GM19351 (cell line): ENCODE data around the gene PHF21A.

ENCODE experiments used
- ATAC-seq: cut with Tn5 transposase; IDR thresholded peaks from one replicate; pipeline ENCODE4 v1.9.1; 2021; ENCODE audit warnings: mild to moderate bottlenecking, moderate library complexity; ENCODE audit not compliant: unreplicated experiment

The PHF21A gene

GRCh38 chr11:46079662-46080061, 41.6 kb downstream of the PHF21A start:
- no peak for ATAC-seq

DNA sequence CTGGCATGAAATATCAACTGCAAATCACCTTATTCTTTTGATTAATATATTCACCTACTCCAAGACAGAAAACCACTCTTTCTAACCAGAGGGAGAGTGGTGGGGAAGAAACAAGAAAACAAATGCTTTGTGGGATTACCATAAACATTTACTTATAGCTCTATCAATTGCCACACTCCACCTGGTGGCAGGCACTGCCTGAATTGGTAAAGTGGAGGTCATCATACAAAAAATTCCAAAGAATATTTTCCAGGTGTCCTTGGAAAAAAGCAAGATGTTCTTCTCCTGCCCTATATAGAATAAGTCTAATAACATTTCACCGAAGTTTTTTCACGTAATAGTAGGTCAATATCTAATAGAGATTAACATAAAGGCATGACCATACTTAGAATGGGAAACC, 45.3 kb downstream of the PHF21A start:
- ATAC-seq, result no peak

- ATAC-seq, result no peak
Measured at GRCh38 chr11:46075168-46075567, 46.1 kb downstream of the PHF21A start.

GRCh38 chr11:46073632-46074031, 47.6 kb downstream of the PHF21A start:
- ATAC-seq, result no peak

DNA sequence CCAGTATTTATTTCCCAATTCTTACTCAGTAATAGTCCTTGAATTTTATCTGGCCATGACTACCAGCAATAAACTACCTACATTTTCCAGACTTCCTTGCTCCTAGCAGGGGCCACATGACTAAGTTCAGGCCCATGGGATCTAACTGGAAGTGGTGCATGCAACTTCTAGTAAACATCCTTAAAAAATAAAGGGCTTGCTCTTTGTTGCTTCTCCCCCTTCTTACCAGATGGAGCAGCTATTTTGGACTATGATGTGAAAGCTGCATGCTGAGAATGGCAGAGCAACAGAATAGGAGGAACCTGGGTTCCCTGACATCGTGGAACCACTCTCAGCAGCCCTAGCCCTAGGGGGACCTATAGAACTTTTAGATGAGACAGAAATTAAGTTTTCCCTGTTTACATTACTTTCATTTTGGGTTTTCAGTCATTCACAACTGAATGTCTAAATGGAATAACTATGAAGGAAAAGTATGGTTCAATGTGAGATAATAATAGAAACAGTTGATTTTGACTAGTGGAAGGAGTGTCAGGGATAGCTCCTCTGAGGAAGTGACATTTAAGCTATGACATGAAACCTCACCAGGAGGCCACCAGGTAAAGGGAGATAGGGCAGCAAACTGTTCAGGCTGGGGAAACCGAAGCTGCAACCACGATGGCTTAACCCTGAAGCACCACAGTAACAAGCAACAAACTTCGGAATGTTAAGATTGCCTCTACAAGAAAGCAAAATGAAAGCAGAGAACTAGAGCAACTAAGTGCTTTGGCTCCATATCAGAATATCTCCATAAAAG, 48.9 kb downstream of the PHF21A start:
- no peak for ATAC-seq

DNA sequence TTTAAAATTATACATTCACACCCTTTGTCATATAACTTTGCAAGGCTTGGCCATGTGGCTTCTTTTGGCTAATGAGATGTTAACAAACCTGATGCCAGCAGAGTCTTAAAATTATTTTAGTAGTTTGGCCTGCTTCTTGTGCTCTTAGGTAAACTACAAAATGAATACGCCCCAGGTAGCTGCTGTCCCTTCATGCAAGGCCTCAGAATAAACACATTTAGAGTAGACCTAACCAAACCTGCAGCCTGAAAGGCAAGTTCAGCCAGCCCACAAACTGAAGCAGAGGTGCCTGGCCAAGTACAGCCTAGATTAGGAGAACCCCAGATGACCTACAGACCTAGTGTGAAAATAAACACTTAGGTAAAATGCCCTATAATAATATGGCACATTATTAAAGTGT, 50.2 kb downstream of the PHF21A start:
- no peak for ATAC-seq

DNA sequence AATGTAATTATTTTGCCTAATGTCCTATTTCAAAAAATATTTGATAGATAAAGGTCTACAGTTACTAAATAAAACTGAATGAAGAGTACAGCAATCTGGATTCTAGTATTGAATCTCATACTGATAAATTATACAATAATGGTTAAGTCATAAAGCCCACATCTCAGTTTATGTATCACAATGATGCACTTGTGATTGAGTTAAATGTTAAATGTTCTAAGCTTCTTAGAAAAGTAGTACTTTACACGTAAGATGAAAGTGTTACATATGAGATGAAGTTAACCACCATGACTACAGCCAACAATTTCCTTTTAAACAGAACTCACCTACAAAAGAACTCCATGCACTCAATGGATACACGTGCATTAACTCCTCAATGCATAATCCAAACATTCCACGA, 51.7 kb downstream of the PHF21A start:
- ATAC-seq, result no peak

- ATAC-seq, result no peak
Measured at GRCh38 chr11:46066335-46066734, 54.9 kb downstream of the PHF21A start.

DNA sequence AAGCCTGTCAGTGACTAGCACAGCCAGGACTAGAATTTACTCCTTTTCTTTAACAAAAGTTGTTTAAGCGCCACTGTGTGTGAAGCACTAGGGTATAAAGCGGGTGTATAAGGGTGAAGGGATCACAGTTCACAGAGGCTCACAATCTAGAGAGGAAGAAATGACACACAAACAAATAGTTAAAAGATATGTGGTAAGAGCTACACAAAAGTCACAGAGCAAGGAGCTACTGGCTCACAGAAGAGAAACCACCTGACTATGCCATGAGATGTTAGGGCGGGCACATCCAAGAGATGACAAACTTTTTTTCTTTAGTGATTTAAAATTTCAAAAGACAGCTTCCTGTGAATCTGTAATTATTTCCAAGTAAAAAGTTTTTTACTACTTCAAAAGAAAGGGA, 55.6 kb downstream of the PHF21A start:
- no peak for ATAC-seq

DNA sequence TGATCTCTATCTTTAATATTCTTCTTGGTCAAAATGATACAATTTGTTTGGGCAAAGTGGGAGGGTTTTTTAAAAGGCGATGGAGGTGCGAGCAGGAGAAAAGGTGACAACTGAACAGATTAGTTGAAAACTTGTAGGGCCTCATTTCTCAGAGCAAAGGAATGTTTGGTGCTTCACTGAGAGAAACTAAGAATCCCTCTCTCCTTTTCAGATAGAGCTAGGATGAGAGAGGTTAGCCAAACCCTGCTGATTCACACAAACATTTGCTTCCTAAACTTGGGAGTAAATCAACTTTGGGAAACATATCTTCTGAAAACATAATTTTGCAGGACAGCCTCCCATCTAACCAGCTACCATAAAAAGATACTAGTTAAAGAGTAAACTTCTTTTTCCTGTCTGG, 57.0 kb downstream of the PHF21A start:
- no peak for ATAC-seq

DNA sequence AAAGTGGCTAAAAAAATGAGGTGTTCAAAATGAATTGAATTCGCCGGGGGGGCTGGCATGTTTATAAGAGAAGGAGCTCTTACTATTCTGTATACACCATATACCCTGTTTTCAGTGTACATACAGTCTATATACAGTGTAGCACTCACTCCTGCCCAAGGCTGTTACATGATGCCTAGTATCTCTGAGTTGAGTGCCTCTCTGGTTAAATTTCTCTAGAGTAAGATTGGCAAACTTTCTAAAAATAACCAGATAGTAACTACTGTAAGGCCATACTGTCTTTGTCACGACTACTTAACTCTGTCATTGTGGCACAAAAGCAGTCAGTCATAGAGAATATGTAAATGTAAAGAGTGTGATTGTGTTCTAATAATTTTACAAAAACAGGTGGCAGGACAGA, 58.1 kb downstream of the PHF21A start:
- ATAC-seq, result no peak

GRCh38 chr11:46060013-46060412, 61.2 kb downstream of the PHF21A start:
- ATAC-seq, result no peak

GRCh38 chr11:46057489-46057888, 63.8 kb downstream of the PHF21A start:
- ATAC-seq, result no peak

DNA sequence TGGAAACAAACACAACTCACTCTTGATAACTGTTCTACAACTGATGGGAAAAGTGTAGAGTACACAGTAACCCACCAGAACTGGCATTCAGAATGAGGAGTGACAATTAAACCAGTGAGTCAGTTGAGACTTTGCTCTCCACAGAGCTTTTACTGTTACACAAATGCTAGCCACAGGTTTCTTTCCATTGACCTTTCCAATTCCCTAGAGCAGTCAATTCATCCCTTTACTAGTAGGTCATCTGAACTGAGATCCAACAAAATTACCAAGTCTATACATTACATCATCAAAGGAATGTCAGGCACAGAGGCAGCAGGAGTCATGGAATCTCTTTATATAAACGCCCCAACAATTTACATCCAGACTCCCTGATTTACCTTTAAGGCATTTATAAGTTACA, 65.9 kb downstream of the PHF21A start:
- no peak for ATAC-seq

GRCh38 chr11:46051102-46051501, 70.2 kb downstream of the PHF21A start:
- no peak for ATAC-seq

DNA sequence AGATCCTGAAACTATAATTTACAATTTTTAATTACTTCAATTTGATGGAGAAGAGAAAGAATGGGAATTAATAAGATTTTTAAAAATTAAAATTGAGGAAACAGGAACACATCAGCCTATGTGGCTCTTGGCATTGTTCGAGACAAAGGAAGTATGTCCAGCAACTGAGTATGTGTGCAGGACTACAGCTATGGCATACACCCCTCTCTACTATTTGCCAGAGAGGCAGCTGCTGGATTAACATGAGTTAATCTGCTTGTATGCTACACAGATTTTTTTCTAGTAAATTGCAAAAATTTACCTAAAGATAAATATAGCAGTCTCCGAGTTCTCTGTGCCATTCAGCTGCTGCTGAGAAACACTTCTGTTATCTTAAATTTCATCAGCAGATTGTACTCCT, 70.6 kb downstream of the PHF21A start:
- ATAC-seq, result no peak

GRCh38 chr11:46050003-46050461, 71.2 kb downstream of the PHF21A start:
- ATAC-seq, result no peak

DNA sequence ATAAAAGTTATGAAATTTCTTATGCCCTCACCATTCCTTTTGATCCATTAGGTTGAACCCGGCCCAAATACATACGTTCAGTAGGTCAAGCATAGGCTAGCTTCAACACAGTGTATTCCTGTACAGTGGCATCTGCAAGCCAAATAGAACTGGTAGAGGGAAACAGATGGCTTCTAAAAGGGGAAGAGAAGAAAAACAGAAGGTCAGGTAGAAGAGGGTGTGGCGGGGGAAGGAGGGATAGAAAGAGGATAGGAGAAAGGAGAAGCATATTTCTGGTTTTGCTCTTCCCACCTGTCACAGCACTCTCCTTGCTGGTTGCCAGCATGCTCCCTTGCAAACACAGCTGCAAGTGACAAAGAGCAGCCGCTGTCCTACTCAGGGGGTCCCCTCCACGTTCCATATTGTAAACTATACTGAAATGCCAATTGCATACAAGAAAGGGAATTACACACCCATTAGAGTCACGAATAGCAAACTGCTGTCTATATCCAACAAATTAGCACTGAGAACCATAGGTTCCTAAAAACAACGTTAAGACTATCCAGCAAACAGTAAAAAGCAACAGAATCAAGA, 71.8 kb downstream of the PHF21A start:
- no peak for ATAC-seq

GRCh38 chr11:46048198-46048597, 73.1 kb downstream of the PHF21A start:
- ATAC-seq, result no peak

DNA sequence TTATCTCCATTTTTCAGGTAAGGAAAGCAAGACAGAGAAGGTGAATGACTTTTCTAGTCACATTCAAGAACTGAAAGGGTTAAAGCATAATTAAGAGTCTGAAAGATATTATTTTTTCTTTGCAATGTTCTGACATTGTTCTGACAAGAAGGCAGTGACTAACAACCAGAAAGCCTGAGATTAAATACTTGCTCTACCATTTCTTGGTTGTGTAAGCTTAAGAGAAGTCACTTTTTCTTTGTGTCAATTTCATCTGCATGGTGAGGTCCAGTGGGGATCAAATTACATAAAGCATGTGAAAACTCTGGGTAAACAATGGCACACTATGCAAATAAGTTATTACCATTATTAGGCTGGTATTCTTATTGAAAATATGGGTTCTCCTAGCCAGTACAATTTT, 73.7 kb downstream of the PHF21A start:
- ATAC-seq, result no peak

GRCh38 chr11:46045811-46046210, 75.4 kb downstream of the PHF21A start:
- no peak for ATAC-seq

GRCh38 chr11:46044601-46045000, 76.7 kb downstream of the PHF21A start:
- no peak for ATAC-seq

DNA sequence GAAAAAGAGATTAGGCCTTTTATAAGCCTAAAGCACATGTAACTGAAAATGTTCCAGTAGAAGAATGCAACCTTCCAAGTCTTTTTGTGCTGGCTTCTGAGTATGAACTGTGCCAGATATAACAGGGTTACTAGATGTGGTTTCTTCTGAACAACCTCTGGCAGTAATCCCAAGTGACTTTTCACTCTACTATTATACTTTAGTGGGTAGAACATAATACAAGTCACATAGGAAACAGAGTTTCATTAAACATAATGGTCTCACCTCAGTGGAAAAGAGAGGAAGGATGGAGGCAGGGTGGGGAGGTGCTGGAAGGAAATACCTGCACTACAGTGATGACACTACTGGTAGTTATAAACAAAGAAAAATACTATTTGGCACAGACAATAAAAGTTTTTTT, 81.3 kb downstream of the PHF21A start:
- no peak for ATAC-seq
